Measurements from ENCODE around the gene SGIP1. TPM values are rescaled to one million over a fixed set of nuclear protein-coding genes. Genes with fewer than 3 reads are reported as not detected.

SGIP1 gene
- total and polyA plus RNA-seq, 2 of the 8 experiments (the other 6 are each of a cell fraction or from before 2014, with no cell fraction given), result 1.4 to 2.1 TPM

DNA sequence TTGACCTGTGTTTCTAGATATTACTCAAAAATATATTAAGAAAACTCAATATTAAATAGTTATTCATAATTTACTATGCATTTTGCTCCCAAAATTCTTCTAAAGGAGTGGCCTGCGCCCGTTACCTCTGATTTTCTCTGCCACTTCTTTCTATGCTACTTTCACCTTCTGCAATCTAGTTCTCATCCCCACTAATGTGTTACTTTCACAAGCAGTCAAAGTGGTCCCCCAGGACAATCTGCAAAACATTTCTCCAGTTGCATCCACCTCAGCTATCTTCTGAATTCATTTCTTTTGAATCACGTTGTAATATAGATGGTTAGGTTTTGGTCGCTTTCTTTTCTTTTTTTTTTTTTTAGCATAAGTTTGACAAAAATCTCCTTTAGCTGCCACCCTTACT lies 253.7 kb downstream of the SGIP1 start (continued):
- TF ChIP-seq, protein P1, sequence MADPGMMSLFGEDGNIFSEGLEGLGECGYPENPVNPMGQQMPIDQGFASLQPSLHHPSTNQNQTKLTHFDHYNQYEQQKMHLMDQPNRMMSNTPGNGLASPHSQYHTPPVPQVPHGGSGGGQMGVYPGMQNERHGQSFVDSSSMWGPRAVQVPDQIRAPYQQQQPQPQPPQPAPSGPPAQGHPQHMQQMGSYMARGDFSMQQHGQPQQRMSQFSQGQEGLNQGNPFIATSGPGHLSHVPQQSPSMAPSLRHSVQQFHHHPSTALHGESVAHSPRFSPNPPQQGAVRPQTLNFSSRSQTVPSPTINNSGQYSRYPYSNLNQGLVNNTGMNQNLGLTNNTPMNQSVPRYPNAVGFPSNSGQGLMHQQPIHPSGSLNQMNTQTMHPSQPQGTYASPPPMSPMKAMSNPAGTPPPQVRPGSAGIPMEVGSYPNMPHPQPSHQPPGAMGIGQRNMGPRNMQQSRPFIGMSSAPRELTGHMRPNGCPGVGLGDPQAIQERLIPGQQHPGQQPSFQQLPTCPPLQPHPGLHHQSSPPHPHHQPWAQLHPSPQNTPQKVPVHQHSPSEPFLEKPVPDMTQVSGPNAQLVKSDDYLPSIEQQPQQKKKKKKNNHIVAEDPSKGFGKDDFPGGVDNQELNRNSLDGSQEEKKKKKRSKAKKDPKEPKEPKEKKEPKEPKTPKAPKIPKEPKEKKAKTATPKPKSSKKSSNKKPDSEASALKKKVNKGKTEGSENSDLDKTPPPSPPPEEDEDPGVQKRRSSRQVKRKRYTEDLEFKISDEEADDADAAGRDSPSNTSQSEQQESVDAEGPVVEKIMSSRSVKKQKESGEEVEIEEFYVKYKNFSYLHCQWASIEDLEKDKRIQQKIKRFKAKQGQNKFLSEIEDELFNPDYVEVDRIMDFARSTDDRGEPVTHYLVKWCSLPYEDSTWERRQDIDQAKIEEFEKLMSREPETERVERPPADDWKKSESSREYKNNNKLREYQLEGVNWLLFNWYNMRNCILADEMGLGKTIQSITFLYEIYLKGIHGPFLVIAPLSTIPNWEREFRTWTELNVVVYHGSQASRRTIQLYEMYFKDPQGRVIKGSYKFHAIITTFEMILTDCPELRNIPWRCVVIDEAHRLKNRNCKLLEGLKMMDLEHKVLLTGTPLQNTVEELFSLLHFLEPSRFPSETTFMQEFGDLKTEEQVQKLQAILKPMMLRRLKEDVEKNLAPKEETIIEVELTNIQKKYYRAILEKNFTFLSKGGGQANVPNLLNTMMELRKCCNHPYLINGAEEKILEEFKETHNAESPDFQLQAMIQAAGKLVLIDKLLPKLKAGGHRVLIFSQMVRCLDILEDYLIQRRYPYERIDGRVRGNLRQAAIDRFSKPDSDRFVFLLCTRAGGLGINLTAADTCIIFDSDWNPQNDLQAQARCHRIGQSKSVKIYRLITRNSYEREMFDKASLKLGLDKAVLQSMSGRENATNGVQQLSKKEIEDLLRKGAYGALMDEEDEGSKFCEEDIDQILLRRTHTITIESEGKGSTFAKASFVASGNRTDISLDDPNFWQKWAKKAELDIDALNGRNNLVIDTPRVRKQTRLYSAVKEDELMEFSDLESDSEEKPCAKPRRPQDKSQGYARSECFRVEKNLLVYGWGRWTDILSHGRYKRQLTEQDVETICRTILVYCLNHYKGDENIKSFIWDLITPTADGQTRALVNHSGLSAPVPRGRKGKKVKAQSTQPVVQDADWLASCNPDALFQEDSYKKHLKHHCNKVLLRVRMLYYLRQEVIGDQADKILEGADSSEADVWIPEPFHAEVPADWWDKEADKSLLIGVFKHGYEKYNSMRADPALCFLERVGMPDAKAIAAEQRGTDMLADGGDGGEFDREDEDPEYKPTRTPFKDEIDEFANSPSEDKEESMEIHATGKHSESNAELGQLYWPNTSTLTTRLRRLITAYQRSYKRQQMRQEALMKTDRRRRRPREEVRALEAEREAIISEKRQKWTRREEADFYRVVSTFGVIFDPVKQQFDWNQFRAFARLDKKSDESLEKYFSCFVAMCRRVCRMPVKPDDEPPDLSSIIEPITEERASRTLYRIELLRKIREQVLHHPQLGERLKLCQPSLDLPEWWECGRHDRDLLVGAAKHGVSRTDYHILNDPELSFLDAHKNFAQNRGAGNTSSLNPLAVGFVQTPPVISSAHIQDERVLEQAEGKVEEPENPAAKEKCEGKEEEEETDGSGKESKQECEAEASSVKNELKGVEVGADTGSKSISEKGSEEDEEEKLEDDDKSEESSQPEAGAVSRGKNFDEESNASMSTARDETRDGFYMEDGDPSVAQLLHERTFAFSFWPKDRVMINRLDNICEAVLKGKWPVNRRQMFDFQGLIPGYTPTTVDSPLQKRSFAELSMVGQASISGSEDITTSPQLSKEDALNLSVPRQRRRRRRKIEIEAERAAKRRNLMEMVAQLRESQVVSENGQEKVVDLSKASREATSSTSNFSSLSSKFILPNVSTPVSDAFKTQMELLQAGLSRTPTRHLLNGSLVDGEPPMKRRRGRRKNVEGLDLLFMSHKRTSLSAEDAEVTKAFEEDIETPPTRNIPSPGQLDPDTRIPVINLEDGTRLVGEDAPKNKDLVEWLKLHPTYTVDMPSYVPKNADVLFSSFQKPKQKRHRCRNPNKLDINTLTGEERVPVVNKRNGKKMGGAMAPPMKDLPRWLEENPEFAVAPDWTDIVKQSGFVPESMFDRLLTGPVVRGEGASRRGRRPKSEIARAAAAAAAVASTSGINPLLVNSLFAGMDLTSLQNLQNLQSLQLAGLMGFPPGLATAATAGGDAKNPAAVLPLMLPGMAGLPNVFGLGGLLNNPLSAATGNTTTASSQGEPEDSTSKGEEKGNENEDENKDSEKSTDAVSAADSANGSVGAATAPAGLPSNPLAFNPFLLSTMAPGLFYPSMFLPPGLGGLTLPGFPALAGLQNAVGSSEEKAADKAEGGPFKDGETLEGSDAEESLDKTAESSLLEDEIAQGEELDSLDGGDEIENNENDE (IDR thresholded peaks at IDR 0.05; ENCODE audit: insufficient replicate concordance, low read length), result no peak
- TF ChIP-seq SP4 (IDR thresholded peaks at IDR 0.05; ENCODE audit: low read length) (no peak), JUN (IDR thresholded peaks at IDR 0.05; ENCODE audit: low read depth, low read length) (no peak), SAP30 (IDR thresholded peaks at IDR 0.05; ENCODE audit: insufficient read depth, insufficient replicate concordance, low read length) (no peak), BRCA1 (IDR thresholded peaks at IDR 0.05; ENCODE audit: low read depth, low read length) (no peak), NRF1 (IDR thresholded peaks at IDR 0.05; ENCODE audit: low read depth, low read length) (no peak)
- TF ChIP-seq, protein P2, sequence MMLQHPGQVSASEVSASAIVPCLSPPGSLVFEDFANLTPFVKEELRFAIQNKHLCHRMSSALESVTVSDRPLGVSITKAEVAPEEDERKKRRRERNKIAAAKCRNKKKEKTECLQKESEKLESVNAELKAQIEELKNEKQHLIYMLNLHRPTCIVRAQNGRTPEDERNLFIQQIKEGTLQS (IDR thresholded peaks at IDR 0.05; ENCODE audit: insufficient read depth, low read depth, low read length), result no peak
- TF ChIP-seq, protein P3, sequence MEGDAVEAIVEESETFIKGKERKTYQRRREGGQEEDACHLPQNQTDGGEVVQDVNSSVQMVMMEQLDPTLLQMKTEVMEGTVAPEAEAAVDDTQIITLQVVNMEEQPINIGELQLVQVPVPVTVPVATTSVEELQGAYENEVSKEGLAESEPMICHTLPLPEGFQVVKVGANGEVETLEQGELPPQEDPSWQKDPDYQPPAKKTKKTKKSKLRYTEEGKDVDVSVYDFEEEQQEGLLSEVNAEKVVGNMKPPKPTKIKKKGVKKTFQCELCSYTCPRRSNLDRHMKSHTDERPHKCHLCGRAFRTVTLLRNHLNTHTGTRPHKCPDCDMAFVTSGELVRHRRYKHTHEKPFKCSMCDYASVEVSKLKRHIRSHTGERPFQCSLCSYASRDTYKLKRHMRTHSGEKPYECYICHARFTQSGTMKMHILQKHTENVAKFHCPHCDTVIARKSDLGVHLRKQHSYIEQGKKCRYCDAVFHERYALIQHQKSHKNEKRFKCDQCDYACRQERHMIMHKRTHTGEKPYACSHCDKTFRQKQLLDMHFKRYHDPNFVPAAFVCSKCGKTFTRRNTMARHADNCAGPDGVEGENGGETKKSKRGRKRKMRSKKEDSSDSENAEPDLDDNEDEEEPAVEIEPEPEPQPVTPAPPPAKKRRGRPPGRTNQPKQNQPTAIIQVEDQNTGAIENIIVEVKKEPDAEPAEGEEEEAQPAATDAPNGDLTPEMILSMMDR (IDR thresholded peaks at IDR 0.05; ENCODE audit: control extremely low read depth in 1 of 3, insufficient read depth in 1 of 3, low read depth in 1 of 3, low read length in 3 of 3), result no peak
